Stimulated activated CD4-positive, alpha-beta T cell treated with anti-CD3 and anti-CD28 coated beads, Interleukin-4, amount 100 ng/mL, for 1 hour (primary cell): ENCODE measurements around the gene GOLGA6D.
"Not testable (repeated sequence)": the region's sequence is repeated elsewhere in the genome, so short reads cannot be mapped to it uniquely, and the experiment has no call there.

Source experiments
- DNase-seq: peaks from one replicate; pipeline ENCODE4 v3.0.0-alpha.2; 2020

Gene GOLGA6D

GRCh38 chr15:75333654-75334419 is 51.2 kb downstream of the GOLGA6D start:
- DNase-seq = not testable (repeated sequence)

- no peak for DNase-seq
These were observed 52.7 kb downstream of the GOLGA6D start for GRCh38 chr15:75335313-75335704.

- DNase-seq = peak; percentile 83
These were observed 53.2 kb downstream of the GOLGA6D start, which contains the start of gene COMMD4 for GRCh38 chr15:75335705-75336355. Gene COMMD4, plus strand, starts transcription at chr15:75336063. Its CDS starts 27 bp downstream, at chr15:75336090.

- no peak for DNase-seq
These were observed 56.1 kb downstream of the GOLGA6D start for GRCh38 chr15:75338661-75339240.

GRCh38 chr15:75339531-75340240 is 57.1 kb downstream of the GOLGA6D start:
- DNase-seq = no peak

- DNase-seq = no peak
These were observed 59.6 kb downstream of the GOLGA6D start for GRCh38 chr15:75342221-75342620.

- not testable (repeated sequence) for DNase-seq
These were observed 61.3 kb downstream of the GOLGA6D start for GRCh38 chr15:75343953-75344352.
